ENCODE data around the gene KDM1A.

KDM1A gene

GRCh38 chr1:23051290-23051909 is 32.1 kb downstream of the KDM1A start:
- Histone ChIP-seq H3K9me3 (ENCODE audit: severe bottlenecking) (no peaks in the 10 kb centered on the region), H3K4me3 (ENCODE audit: low read depth, low read length) (no peak overlapping the region), H3K27me3 (ENCODE audit: insufficient read depth, low read depth, severe bottlenecking) (no peaks in the 10 kb centered on the region), H3K36me3 (peaks cover 54% of the 10 kb centered on the region), H3K27ac (no peak overlapping the region)
- no peak for DNase-seq
- no peak for TF ChIP-seq CTCF (IDR thresholded peaks at IDR 0.05; ENCODE audit: low read depth, low read length)

- Histone ChIP-seq H3K9me3 (ENCODE audit: severe bottlenecking) (no peaks in the 10 kb centered on the region), H3K27ac (no peak overlapping the region), H3K4me3 (ENCODE audit: low read depth, low read length) (no peak overlapping the region), H3K27me3 (ENCODE audit: insufficient read depth, low read depth, severe bottlenecking) (no peaks in the 10 kb centered on the region), H3K36me3 (peaks cover 95% of the 10 kb centered on the region)
- TF ChIP-seq CTCF (IDR thresholded peaks at IDR 0.05; ENCODE audit: low read depth, low read length) = no peak
- no peak for DNase-seq
Measured at GRCh38 chr1:23057301-23057700, 38.0 kb downstream of the KDM1A start.

- DNase-seq = no peak
- Histone ChIP-seq H3K27me3 (ENCODE audit: insufficient read depth, low read depth, severe bottlenecking) (no peaks in the 10 kb centered on the region), H3K27ac (no peak overlapping the region), H3K4me3 (ENCODE audit: low read depth, low read length) (no peak overlapping the region), H3K9me3 (ENCODE audit: severe bottlenecking) (no peaks in the 10 kb centered on the region), H3K36me3 (peaks cover 88% of the 10 kb centered on the region)
- TF ChIP-seq CTCF (IDR thresholded peaks at IDR 0.05; ENCODE audit: low read depth, low read length) = no peak
Measured at GRCh38 chr1:23062271-23062670, 43.0 kb downstream of the KDM1A start.

- Histone ChIP-seq H3K27ac (no peak overlapping the region), H3K4me3 (ENCODE audit: low read depth, low read length) (no peak overlapping the region), H3K9me3 (ENCODE audit: severe bottlenecking) (no peaks in the 10 kb centered on the region), H3K36me3 (peaks cover 92% of the 10 kb centered on the region), H3K27me3 (ENCODE audit: insufficient read depth, low read depth, severe bottlenecking) (no peaks in the 10 kb centered on the region)
- TF ChIP-seq CTCF (IDR thresholded peaks at IDR 0.05; ENCODE audit: low read depth, low read length) = no peak
- DNase-seq = no peak
Measured at GRCh38 chr1:23065385-23065784, 46.1 kb downstream of the KDM1A start.

- Histone ChIP-seq H3K4me3 (ENCODE audit: low read depth, low read length) (no peak overlapping the region), H3K27me3 (ENCODE audit: insufficient read depth, low read depth, severe bottlenecking) (no peaks in the 10 kb centered on the region), H3K36me3 (peaks cover 92% of the 10 kb centered on the region), H3K9me3 (ENCODE audit: severe bottlenecking) (no peaks in the 10 kb centered on the region), H3K27ac (no peak overlapping the region)
- TF ChIP-seq CTCF (IDR thresholded peaks at IDR 0.05; ENCODE audit: low read depth, low read length) = no peak
- DNase-seq = no peak
Measured at GRCh38 chr1:23066075-23066474, 46.8 kb downstream of the KDM1A start.

GRCh38 chr1:23069149-23069548 is 49.9 kb downstream of the KDM1A start:
- H3K36me3 ChIP-seq = peaks cover 96% of the 10 kb centered on the region
- no peaks in the 10 kb centered on the region for H3K27me3 ChIP-seq (ENCODE audit: insufficient read depth, low read depth, severe bottlenecking)

More at GRCh38 chr1:23069149-23069548, 49.9 kb downstream of the KDM1A start:
- H3K27ac ChIP-seq = no peak overlapping the region
- TF ChIP-seq CTCF (IDR thresholded peaks at IDR 0.05; ENCODE audit: low read depth, low read length) = no peak
- H3K4me3 ChIP-seq (ENCODE audit: low read depth, low read length) = no peak overlapping the region
- DNase-seq = no peak
- H3K9me3 ChIP-seq (ENCODE audit: severe bottlenecking) = no peaks in the 10 kb centered on the region

All from WERI-Rb-1 (cell line).